Chondrocyte (in vitro differentiated cells): ENCODE results near the gene ADARB2. TPM values are rescaled to one million over a fixed set of nuclear protein-coding genes. Genes with fewer than 3 reads are reported as not detected.
A peak's percentile ranks its signal among the peaks of the same experiment; 100 is the strongest.

ENCODE experiments used
- DNase-seq: peaks from one replicate; pipeline ENCODE4 v3.0.0; 2021; ENCODE audit warnings: mixed read lengths, low spot score
- H3K27ac Mint-ChIP-seq: one replicate; pipeline ENCODE4 v1.8.0; 2021; ENCODE audit warnings: mild to moderate bottlenecking, moderate library complexity, mixed read lengths; ENCODE audit not compliant: unreplicated experiment
- H3K27me3 Mint-ChIP-seq: 2 replicates; pipeline ENCODE4 v1.8.0; 2021; ENCODE audit warnings: low read depth, mixed read lengths
- H3K36me3 Mint-ChIP-seq: 2 replicates; pipeline ENCODE4 v1.8.0; 2021; ENCODE audit warnings: low read depth, mixed read lengths
- H3K4me1 Mint-ChIP-seq: 2 replicates; pipeline ENCODE4 v1.8.0; 2021; ENCODE audit warnings: low read depth, mild to moderate bottlenecking, mixed read lengths
- H3K4me3 Mint-ChIP-seq: one replicate; pipeline ENCODE4 v1.8.0; 2021; ENCODE audit warnings: mild to moderate bottlenecking, moderate library complexity, mixed read lengths; ENCODE audit not compliant: unreplicated experiment
- H3K9me3 Mint-ChIP-seq: 2 replicates; pipeline ENCODE4 v1.8.0; 2021; ENCODE audit warnings: low read depth, mixed read lengths
- CTCF ChIP-seq: fragments of 200-600 bp; sonication (generic); IDR thresholded peaks from 2 replicates; pipeline ENCODE4 v1.5.0; 2021; ENCODE audit warnings: antibody characterized with exemption, mild to moderate bottlenecking, moderate library complexity
- total RNA-seq: library from RNA; stranded (reverse); gene quantifications from 3 replicates; pipeline ENCODE4 v1.2.1, GENCODE V29; 2021

Gene ADARB2
- total RNA-seq, 1 donor from 2014 or later: 3.3 TPM

GRCh38 chr10:1646332-1646731 is 91.0 kb downstream of the ADARB2 start:
- peaks cover 4% of the 10 kb centered on the region for H3K27me3 Mint-ChIP-seq
- no peaks in the 10 kb centered on the region for H3K36me3 Mint-ChIP-seq
- H3K9me3 Mint-ChIP-seq: no peaks in the 10 kb centered on the region
- no peak overlapping the region for H3K4me3 Mint-ChIP-seq
- no peaks in the 10 kb centered on the region for H3K4me1 Mint-ChIP-seq
- no peak for DNase-seq
- no peak for TF ChIP-seq CTCF
- no peak overlapping the region for H3K27ac Mint-ChIP-seq

- TF ChIP-seq CTCF: no peak
- H3K36me3 Mint-ChIP-seq: no peaks in the 10 kb centered on the region
- H3K9me3 Mint-ChIP-seq: no peaks in the 10 kb centered on the region
- H3K4me3 Mint-ChIP-seq: no peak overlapping the region
- no peak overlapping the region for H3K27ac Mint-ChIP-seq
- H3K4me1 Mint-ChIP-seq: no peaks in the 10 kb centered on the region
- DNase-seq: no peak
- H3K27me3 Mint-ChIP-seq: peaks cover 4% of the 10 kb centered on the region
Observed at GRCh38 chr10:1645896-1646295, 91.4 kb downstream of the ADARB2 start.

- Mint-ChIP-seq H3K9me3 (no peaks in the 10 kb centered on the region), H3K27ac (no peak overlapping the region)
Observed at GRCh38 chr10:1644191-1644711, 93.1 kb downstream of the ADARB2 start.

GRCh38 chr10:1643908-1644179 is 93.5 kb downstream of the ADARB2 start:
- Mint-ChIP-seq H3K9me3 (no peaks in the 10 kb centered on the region), H3K27me3 (peaks cover 1% of the 10 kb centered on the region), H3K4me3 (no peak overlapping the region), H3K27ac (no peak overlapping the region), H3K4me1 (no peaks in the 10 kb centered on the region), H3K36me3 (no peaks in the 10 kb centered on the region)
- no peak for DNase-seq
- TF ChIP-seq CTCF: no peak

More at GRCh38 chr10:1644191-1644711, 93.1 kb downstream of the ADARB2 start:
- no peak for TF ChIP-seq CTCF
- Mint-ChIP-seq H3K36me3 (no peaks in the 10 kb centered on the region), H3K27me3 (peaks cover 2% of the 10 kb centered on the region), H3K4me1 (no peaks in the 10 kb centered on the region), H3K4me3 (no peak overlapping the region)
- DNase-seq: peak; percentile 35

- no peak for TF ChIP-seq CTCF
- H3K27me3 Mint-ChIP-seq: peaks cover 1% of the 10 kb centered on the region
- H3K36me3 Mint-ChIP-seq: no peaks in the 10 kb centered on the region
- H3K9me3 Mint-ChIP-seq: no peaks in the 10 kb centered on the region
- H3K4me3 Mint-ChIP-seq: no peak overlapping the region
- peak; percentile 47 for DNase-seq
- no peak overlapping the region for H3K27ac Mint-ChIP-seq
- no peaks in the 10 kb centered on the region for H3K4me1 Mint-ChIP-seq
Observed at GRCh38 chr10:1643161-1643907, 94.0 kb downstream of the ADARB2 start.
